Measurements from ENCODE around the gene PEX7.

GRCh38 chr6:136775081-136775480 lies 47.3 kb upstream of the PEX7 start:
- TF ChIP-seq CTCF (IDR thresholded peaks at IDR 0.05) (no peak), POLR2A (IDR thresholded peaks at IDR 0.05) (no peak), POLR2AphosphoS5 (IDR thresholded peaks at IDR 0.05; ENCODE audit: insufficient read depth in 1 of 2, low read depth in 1 of 2) (no peak)

Measured in vagina (tissue), 2 donors.